Epithelial cell of esophagus (primary cell): ENCODE results near the gene PURA.

Experiments used
- DNase-seq: peaks from one replicate; pipeline ENCODE4 v3.0.0; 2010; ENCODE audit warnings: low read depth
- H3K4me3 ChIP-seq: 2 replicates; pipeline ENCODE4 v1.5.1; 2011; ENCODE audit warnings: mild to moderate bottlenecking, low read length, control low read depth
- TF ChIP-seq, protein P1 (sequence below): IDR thresholded peaks from 2 replicates; pipeline ENCODE4 v1.5.1; 2011; ENCODE audit warnings: low read depth, mild to moderate bottlenecking, low read length, control low read depth, inconsistent platforms; ENCODE audit not compliant: insufficient read depth; ENCODE audit errors: missing control alignments

The PURA gene

DNA sequence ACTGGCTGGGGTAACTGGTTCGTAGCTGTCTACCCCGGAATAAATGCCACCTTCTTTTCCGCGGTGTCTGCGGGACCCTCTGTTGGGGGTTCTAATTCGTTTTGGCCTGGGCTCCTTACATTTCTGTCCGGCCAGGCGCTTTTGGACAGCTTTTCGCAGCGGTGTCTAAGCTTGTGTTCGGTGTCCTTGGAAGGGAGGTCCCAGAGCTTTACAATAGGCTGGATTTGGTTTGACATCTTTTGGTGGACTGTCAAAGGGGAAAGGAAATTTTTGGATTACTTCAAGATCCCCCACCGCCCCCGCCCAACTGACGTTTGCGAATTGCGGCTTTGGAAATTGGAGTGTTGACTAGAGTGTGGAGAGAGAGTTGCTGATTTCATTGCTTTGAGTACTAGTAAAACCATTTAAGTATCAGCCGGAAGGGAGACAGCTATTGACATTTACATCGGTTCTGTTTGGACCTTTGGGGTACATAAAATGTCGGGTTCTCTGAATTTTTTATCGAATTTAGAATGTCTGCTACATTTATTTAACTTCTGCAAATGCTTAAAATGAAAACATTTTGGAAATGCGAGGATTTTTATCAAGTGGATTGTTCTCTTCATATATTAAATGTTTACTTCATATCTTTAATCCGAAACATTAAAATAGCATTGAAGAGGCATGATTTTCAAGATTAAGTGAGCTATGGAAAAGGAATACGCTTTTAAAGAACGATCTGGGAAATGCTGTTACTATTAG lies 4.7 kb upstream of the PURA start:
- peak overlapping the region; percentile 72 for H3K4me3 ChIP-seq
- no peak for DNase-seq
- TF ChIP-seq, protein P1, sequence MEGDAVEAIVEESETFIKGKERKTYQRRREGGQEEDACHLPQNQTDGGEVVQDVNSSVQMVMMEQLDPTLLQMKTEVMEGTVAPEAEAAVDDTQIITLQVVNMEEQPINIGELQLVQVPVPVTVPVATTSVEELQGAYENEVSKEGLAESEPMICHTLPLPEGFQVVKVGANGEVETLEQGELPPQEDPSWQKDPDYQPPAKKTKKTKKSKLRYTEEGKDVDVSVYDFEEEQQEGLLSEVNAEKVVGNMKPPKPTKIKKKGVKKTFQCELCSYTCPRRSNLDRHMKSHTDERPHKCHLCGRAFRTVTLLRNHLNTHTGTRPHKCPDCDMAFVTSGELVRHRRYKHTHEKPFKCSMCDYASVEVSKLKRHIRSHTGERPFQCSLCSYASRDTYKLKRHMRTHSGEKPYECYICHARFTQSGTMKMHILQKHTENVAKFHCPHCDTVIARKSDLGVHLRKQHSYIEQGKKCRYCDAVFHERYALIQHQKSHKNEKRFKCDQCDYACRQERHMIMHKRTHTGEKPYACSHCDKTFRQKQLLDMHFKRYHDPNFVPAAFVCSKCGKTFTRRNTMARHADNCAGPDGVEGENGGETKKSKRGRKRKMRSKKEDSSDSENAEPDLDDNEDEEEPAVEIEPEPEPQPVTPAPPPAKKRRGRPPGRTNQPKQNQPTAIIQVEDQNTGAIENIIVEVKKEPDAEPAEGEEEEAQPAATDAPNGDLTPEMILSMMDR = no peak

DNA sequence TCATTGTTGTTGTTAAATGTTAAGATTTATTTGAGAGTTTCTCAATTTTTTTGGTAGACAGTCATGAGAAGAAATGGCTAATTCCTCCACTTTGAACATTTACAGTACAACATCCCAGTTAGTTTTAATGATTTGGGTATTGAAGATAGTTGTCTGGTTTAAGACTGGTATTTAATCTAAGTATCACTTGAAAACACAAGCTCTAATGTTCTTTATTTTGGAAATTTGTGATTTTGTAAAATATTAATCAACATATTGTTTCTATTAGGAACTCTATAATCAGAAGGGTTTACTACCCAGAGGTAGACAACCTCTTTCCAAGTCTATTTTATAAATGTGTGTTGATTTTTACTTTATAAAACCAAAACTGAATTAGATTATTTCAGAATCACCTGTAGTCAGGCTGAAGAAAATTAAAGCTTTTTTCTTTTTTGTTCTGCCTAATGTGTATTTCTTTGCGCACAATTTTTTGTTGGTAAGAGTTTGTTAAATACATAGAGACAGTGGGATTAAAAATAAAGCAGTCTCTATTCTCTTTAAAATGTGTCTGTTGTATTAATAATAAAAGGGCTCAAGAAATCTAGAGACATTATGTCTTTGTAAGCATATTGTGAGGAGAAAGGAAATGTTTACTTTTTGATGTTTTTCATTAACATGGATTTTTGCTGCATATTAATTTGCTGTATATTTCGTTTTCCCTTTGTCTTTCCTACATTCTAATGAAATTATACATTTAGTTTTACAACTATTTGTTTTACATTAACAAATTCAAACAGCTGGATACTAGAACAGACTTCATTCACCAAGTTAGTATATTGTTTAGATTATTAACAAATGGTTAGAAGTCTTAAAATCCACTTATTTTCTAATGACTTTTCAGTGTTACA lies 3.9 kb upstream of the PURA start:
- H3K4me3 ChIP-seq = no peak overlapping the region
- no peak for DNase-seq
- TF ChIP-seq, protein P1 = no peak

GRCh38 chr5:140110646-140110957 lies 3.3 kb upstream of the PURA start:
- TF ChIP-seq, protein P1 = no peak
- no peak for DNase-seq
- no peak overlapping the region for H3K4me3 ChIP-seq

- H3K4me3 ChIP-seq = no peak overlapping the region
- DNase-seq = no peak
- TF ChIP-seq, protein P1 = no peak
Measured at GRCh38 chr5:140111011-140111858, 2.7 kb upstream of the PURA start.

DNA sequence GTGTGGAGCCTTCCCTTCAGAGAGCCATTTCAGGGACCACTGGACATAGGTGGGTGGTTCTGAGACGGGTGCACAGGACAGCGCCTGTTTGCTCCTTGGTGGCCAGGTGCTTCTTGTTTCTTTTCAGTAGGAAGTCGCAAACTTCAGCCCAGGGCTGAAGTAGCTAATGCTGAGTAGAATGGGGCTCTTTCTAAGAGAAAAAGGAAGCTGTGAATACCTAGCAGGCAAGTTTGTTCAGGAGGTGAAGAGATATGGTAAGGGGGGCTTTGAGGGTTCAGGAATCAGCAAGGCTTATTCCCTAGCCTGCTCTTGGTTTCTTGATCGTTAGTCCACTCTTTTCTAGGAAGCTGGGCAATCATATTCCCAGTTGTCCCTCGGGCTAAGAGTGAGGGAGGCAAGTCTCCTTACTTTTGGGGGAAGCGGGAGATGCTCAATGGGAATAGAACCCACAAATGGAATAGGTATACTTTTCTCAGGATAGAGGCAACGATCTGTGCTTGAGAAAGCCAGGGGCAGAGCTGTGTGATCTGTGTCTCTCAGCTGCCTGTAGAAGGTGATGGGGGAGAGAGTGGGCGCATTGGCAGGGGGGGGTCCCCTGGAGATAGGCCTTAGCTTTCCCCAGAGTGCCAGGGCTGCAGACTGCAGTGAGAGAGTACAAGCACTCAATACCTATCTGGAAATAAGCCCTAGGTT lies 1.9 kb upstream of the PURA start:
- no peak overlapping the region for H3K4me3 ChIP-seq
- TF ChIP-seq, protein P1 = no peak
- no peak for DNase-seq

DNA sequence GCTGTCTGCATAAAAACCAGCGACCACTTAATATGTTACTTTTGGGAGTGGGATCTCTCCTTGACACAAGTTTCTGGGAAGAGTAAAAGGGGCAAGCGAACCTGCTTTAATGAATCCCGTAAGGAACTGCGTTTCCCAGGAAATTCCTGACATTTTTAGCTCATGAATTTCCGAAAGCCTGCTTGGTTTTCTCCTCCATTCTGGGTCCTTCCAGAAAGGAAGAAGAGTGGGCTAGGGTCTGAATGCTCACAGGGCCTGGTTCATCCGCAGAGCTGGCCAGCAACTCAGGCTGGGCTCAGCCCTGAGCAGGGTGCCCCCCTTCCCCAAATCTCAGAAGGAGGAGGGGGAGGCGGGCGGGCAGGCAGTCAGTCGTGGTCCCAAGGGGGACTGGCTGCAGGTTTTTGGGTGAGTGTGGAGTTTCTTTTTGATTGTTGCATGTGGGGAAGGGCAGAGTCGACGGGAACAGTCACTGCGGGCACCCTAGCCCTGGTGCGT lies 1.2 kb upstream of the PURA start:
- DNase-seq = no peak

More for the DNA sequence above, 1.2 kb upstream of the PURA start:
- H3K4me3 ChIP-seq = peak overlapping the region; percentile 71
- TF ChIP-seq, protein P1 = no peak
